GM12873 (cell line): ENCODE measurements around the gene TSPAN9.

Experiments
- TF ChIP-seq, protein P1 (sequence below): IDR thresholded peaks from 2 replicates; pipeline ENCODE4 v1.5.1; 2012; ENCODE audit warnings: low read depth, mild to moderate bottlenecking, moderate library complexity, low read length, control low read depth; ENCODE audit not compliant: insufficient read depth; ENCODE audit errors: missing control alignments

The TSPAN9 gene

DNA sequence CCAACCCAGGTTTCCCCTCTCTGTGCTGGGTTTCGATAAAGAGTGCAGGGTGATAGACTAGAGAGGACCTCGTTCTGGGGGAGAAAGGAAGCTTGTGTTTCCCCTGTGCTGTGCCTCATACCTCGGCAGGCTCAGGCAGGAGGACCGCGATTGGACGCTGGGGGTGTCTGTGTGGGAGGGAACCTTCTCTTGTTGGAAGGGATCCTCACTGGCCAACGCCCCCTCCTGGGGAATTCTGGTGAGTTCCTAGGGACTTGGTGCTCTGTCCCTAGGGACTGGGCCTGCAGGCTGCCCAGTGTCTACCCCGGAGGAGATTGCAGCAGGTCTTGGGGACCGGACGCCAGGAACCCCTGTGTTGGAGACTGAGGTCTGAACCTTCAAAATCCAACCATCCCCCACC, 256.4 kb downstream of the TSPAN9 start:
- TF ChIP-seq, protein P1, sequence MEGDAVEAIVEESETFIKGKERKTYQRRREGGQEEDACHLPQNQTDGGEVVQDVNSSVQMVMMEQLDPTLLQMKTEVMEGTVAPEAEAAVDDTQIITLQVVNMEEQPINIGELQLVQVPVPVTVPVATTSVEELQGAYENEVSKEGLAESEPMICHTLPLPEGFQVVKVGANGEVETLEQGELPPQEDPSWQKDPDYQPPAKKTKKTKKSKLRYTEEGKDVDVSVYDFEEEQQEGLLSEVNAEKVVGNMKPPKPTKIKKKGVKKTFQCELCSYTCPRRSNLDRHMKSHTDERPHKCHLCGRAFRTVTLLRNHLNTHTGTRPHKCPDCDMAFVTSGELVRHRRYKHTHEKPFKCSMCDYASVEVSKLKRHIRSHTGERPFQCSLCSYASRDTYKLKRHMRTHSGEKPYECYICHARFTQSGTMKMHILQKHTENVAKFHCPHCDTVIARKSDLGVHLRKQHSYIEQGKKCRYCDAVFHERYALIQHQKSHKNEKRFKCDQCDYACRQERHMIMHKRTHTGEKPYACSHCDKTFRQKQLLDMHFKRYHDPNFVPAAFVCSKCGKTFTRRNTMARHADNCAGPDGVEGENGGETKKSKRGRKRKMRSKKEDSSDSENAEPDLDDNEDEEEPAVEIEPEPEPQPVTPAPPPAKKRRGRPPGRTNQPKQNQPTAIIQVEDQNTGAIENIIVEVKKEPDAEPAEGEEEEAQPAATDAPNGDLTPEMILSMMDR, result no peak

DNA sequence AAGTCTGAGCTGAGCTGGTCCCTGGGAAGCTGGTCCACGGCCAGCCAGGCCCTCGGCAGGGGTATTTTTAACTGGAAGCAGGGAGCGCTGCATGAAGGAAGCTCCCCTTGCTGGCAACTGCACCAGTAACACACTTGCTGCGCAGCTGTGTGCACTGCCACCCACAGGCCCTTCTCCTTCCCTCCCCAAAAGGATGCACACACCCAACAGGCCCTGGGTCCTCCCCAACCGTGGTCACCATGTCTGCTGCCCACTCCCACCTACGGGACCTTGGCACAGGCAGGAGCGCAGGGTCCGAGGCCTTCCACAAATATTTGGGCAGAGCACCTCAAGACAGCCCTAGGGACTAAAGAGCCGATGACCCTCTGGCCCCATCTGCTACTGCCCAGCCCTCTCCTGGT, 256.8 kb downstream of the TSPAN9 start:
- TF ChIP-seq, protein P1, result no peak

DNA sequence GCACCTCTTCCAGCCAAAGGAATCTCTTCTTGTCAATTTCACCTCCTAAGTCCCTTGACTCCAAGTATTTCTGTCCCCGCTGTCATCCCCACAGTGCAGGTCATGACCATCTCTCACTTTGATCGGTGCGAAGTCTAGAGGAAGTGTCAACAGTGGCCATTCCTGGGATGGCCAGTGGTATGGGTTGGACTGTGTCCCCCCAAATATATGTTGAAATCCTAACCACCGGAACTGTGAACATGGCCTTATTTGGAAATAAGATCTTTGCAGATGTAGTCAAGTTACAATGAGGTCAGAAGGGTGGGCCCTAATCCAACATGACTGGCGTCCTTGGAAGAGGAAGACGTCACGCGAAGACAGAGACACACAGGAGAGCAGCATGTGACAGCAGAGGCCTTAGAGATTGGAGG, 257.9 kb downstream of the TSPAN9 start:
- TF ChIP-seq, protein P1, result no peak
